Astrocyte of the spinal cord (primary cell): ENCODE results near the gene DHRS3.

Source experiments
- DNase-seq: peaks from one replicate; pipeline ENCODE4 v3.0.0; 2011; ENCODE audit warnings: low read depth, low spot score
- H3K4me3 ChIP-seq: 2 replicates; pipeline ENCODE4 v1.5.1; 2011; ENCODE audit warnings: low read depth, mild to moderate bottlenecking, low read length, moderate library complexity
- in situ Hi-C: cut with HindIII; loops from 2 replicates; pipeline ENCODE4 v1.10.0; 2017; ENCODE audit warnings: low sequenced_read_pairs
- TF ChIP-seq, protein P1 (sequence below): IDR thresholded peaks from 2 replicates; pipeline ENCODE4 v1.5.1; 2012; ENCODE audit warnings: low read depth, mild to moderate bottlenecking, low read length, inconsistent platforms

The DHRS3 gene

GRCh38 chr1:12600335-12600734 lies 17.7 kb downstream of the DHRS3 start:
- TF ChIP-seq, protein P1, sequence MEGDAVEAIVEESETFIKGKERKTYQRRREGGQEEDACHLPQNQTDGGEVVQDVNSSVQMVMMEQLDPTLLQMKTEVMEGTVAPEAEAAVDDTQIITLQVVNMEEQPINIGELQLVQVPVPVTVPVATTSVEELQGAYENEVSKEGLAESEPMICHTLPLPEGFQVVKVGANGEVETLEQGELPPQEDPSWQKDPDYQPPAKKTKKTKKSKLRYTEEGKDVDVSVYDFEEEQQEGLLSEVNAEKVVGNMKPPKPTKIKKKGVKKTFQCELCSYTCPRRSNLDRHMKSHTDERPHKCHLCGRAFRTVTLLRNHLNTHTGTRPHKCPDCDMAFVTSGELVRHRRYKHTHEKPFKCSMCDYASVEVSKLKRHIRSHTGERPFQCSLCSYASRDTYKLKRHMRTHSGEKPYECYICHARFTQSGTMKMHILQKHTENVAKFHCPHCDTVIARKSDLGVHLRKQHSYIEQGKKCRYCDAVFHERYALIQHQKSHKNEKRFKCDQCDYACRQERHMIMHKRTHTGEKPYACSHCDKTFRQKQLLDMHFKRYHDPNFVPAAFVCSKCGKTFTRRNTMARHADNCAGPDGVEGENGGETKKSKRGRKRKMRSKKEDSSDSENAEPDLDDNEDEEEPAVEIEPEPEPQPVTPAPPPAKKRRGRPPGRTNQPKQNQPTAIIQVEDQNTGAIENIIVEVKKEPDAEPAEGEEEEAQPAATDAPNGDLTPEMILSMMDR = no peak
- in situ Hi-C loops = no loop called here
- no peak overlapping the region for H3K4me3 ChIP-seq
- DNase-seq = no peak

DNA sequence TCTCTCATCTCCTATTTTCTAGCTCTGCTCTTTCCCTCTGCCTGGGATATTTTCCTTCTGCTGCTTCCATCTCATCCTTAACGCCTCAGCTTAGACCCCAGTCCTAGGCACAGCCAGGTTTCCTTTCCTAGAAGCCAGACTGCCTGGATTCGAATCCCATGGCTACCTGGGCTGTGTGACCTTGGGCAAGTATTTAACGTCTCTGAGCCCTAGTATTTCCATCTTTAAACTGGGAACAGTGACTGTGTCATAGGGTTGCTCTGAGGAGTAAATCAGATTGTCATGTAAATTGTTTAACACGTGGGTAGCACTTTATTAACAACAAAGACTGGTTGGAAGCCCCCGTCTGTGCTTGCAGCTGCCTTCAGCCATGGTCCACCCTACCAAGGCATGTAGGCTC lies 18.4 kb downstream of the DHRS3 start:
- in situ Hi-C loops = no loop called here
- TF ChIP-seq, protein P1 = no peak
- DNase-seq = no peak
- H3K4me3 ChIP-seq = no peak overlapping the region

GRCh38 chr1:12598974-12599373 lies 19.0 kb downstream of the DHRS3 start:
- TF ChIP-seq, protein P1 = no peak
- in situ Hi-C loops = no loop called here
- no peak for DNase-seq
- H3K4me3 ChIP-seq = no peak overlapping the region

DNA sequence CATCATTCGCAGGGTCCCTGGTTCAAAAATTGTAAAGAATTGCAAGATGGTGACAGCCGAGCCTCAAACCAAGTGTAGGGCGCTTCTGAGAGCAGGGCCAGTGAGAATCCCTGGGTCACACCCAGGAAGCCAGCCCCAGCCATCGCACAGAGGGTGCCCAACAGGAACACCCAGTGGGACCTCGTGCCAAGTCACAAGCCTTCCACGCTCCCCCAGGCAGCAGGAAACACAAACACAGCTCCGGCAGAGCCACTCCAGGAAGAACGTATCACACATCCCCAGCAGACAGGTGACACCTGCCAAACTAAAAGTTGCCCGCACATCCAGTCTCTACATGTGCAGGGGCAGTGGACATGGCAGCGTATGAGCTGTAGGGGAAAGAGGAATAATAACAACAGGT lies 20.2 kb downstream of the DHRS3 start:
- TF ChIP-seq, protein P1 = no peak
- no peak overlapping the region for H3K4me3 ChIP-seq
- no peak for DNase-seq
- in situ Hi-C loops = no loop called here

- TF ChIP-seq, protein P1 = no peak
- peak; percentile 98 for DNase-seq
- peak overlapping the region; percentile 30 for H3K4me3 ChIP-seq
- in situ Hi-C loops = no loop called here
Observed at GRCh38 chr1:12596007-12596821, 21.8 kb downstream of the DHRS3 start.

DNA sequence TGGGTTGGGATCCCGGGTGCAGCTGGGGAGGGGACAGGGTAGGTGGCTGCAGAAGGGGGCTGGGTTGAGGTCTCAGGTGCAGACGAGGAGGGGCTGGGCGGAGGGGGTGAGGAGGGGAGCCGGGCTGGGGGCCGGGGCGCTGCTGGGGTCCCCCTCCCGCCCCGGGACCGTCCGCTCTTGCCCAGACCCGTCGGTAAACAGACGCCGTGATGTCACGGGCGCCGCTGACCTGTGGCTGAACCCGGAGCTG lies 22.3 kb downstream of the DHRS3 start:
- in situ Hi-C loops = no loop called here
- no peak for DNase-seq
- peak overlapping the region; percentile 32 for H3K4me3 ChIP-seq
- TF ChIP-seq, protein P1 = no peak
